Endothelial cell of umbilical vein (primary cell): ENCODE measurements around the gene DDX47. TPM values are rescaled to one million over a fixed set of nuclear protein-coding genes. Genes with fewer than 3 reads are reported as not detected.
"Not testable (repeated sequence)": the region's sequence is repeated elsewhere in the genome, so short reads cannot be mapped to it uniquely, and the experiment has no call there.

ENCODE experiments used
- BruUV-seq: library from RNA; stranded (reverse); fragments of 400-500 nt; replicated peaks from 2 replicates; lab custom pipeline; 2021; lab: Mats Ljungman, UMichigan
- CTCF ChIA-PET: fragments of 300-600, 350-600 bp; sonication (Branson Sonifier 250); formaldehyde crosslinking; loops from one replicate; lab custom pipeline; 2021; ENCODE audit warnings: antibody characterized with exemption, inconsistent platforms; lab: Charles Lee
- POLR2A ChIA-PET: fragments of 300-600, 350-600 bp; sonication (Branson Sonifier 250); formaldehyde crosslinking; loops from one replicate; lab custom pipeline; 2021; ENCODE audit warnings: antibody characterized with exemption, inconsistent platforms; lab: Charles Lee
- DNase-seq: peaks from one replicate; pipeline ENCODE4 v3.0.0-alpha.2; 2011; ENCODE audit warnings: low read depth, low spot score
- FAIRE-seq: peaks from 2 replicates; lab custom pipeline; 2011; peaks lifted over from hg19 to GRCh38; lab: Jason Lieb, UNC
- H2AFZ ChIP-seq: 2 replicates; pipeline ENCODE4 v1.6.0; 2012; ENCODE audit warnings: low read depth, low read length, control low read depth, inconsistent platforms
- H3K27ac ChIP-seq: 2 replicates; pipeline ENCODE4 v1.5.1; 2011; ENCODE audit warnings: low read depth, mild to moderate bottlenecking, control low read depth, low read length, moderate library complexity; ENCODE audit not compliant: insufficient read depth
- H3K27me3 ChIP-seq, 2 experiments: 2 replicates each; pipeline versions ENCODE4 v1.6.0 to v1.6.1; 2011; ENCODE audit warnings: low read length in 2 of 2, mixed read lengths in 1 of 2; ENCODE audit not compliant: control insufficient read depth in 2 of 2, insufficient read depth in 2 of 2
- H3K36me3 ChIP-seq, 2 experiments: 2 replicates in 1 of 2; 3 replicates in 1 of 2; pipeline ENCODE4 v1.5.1; 2011; ENCODE audit warnings: low read length in 2 of 2, mild to moderate bottlenecking in 1 of 2, moderate library complexity in 1 of 2; ENCODE audit not compliant: control insufficient read depth in 2 of 2, insufficient read depth in 2 of 2; ENCODE audit errors: extremely low read depth in 1 of 2
- H3K4me1 ChIP-seq: 3 replicates; pipeline ENCODE4 v1.5.1; 2011; ENCODE audit warnings: mild to moderate bottlenecking, low read length; ENCODE audit not compliant: control insufficient read depth, insufficient read depth; ENCODE audit errors: extremely low read depth
- H3K4me2 ChIP-seq: 2 replicates; pipeline ENCODE4 v1.6.1; 2011; ENCODE audit warnings: low read length, control low read depth, mixed read lengths; ENCODE audit not compliant: insufficient read depth
- H3K4me3 ChIP-seq, 3 experiments: fragments of 200-600 bp in 1 of 3; sonication (generic), shearing (Covaris generic) in 1 of 3; replicated peaks in 1 of 3; 2 replicates each; pipeline ENCODE4 v1.5.1; 2011 to 2016; ENCODE audit warnings: control low read depth in 3 of 3, low read length in 3 of 3, mild to moderate bottlenecking in 2 of 3, inconsistent platforms in 1 of 3, low read depth in 1 of 3, moderate library complexity in 1 of 3; ENCODE audit not compliant: insufficient read depth in 1 of 3
- H3K79me2 ChIP-seq: 2 replicates; pipeline ENCODE4 v1.6.0; 2012; ENCODE audit warnings: low read length, inconsistent platforms; ENCODE audit not compliant: control insufficient read depth, insufficient read depth
- H3K9ac ChIP-seq: replicated peaks from 2 replicates; pipeline ENCODE3; 2011; ENCODE audit warnings: low read length, control low read depth; ENCODE audit not compliant: insufficient read depth; ENCODE audit errors: extremely low read depth
- H3K9me1 ChIP-seq: replicated peaks from 3 replicates; pipeline ENCODE4 v1.6.0; 2011; ENCODE audit warnings: mild to moderate bottlenecking, low read length; ENCODE audit not compliant: control insufficient read depth, insufficient read depth; ENCODE audit errors: extremely low read depth
- H3K9me3 ChIP-seq: replicated peaks from 2 replicates; pipeline ENCODE4 v1.5.1; 2012; ENCODE audit warnings: low read length, inconsistent platforms; ENCODE audit not compliant: control insufficient read depth, insufficient read depth
- H4K20me1 ChIP-seq: replicated peaks from 2 replicates; pipeline ENCODE3; 2011; ENCODE audit warnings: mild to moderate bottlenecking, low read length; ENCODE audit not compliant: control insufficient read depth, insufficient read depth; ENCODE audit errors: extremely low read depth
- EZH2 ChIP-seq: IDR thresholded peaks from 2 replicates; pipeline ENCODE4 v1.6.1; 2012; ENCODE audit warnings: borderline replicate concordance, low read depth, mild to moderate bottlenecking, moderate library complexity, low read length, inconsistent platforms; ENCODE audit not compliant: severe bottlenecking
- FOS ChIP-seq: IDR thresholded peaks from 2 replicates; pipeline ENCODE4 v1.6.1; 2011; ENCODE audit warnings: mild to moderate bottlenecking, low read length, moderate library complexity, borderline replicate concordance; ENCODE audit not compliant: insufficient read depth
- JUN ChIP-seq: IDR thresholded peaks from 2 replicates; pipeline ENCODE4 v1.6.1; 2011; ENCODE audit warnings: borderline replicate concordance, low read depth; ENCODE audit not compliant: insufficient read length, insufficient read depth
- MYC ChIP-seq: IDR thresholded peaks from one replicate; pipeline ENCODE4 v1.6.1; 2011; ENCODE audit warnings: mild to moderate bottlenecking, low read depth, low read length
- POLR2A ChIP-seq: IDR thresholded peaks from 2 replicates; pipeline ENCODE4 v1.6.1; 2012; ENCODE audit warnings: low read depth, mild to moderate bottlenecking, control low read depth, low read length
- dilution Hi-C: fragments of 300-500 bp; cut with MboI; formaldehyde crosslinking; loops from one replicate; pipeline ENCODE4 v1.15.0; 2019; ENCODE audit warnings: low sequenced_read_pairs; ENCODE audit not compliant: extremely low pct_ligation_motif_present
- intact Hi-C: fragments of 100-400 bp; cut with micrococcal nuclease; formaldehyde crosslinking; loops from one replicate; pipeline ENCODE4 v1.10.0; 2022
- polyA plus RNA-seq, 4 experiments: library from polyadenylated mRNA; depleted of rRNA in 3 of 4; stranded (reverse) in 3 of 4; unstranded in 1 of 4; fragments of >200 nt; gene quantifications; 2 replicates each; pipeline versions ENCODE4 v1.2.1 to v1.2.3, GENCODE V29; 2011 to 2012; ENCODE audit warnings: missing spikeins in 1 of 4
- total RNA-seq: library from RNA; stranded (reverse); gene quantifications from 2 replicates; pipeline ENCODE4 v1.2.3, GENCODE V29; 2021
- TF ChIP-seq, protein P1 (sequence below): IDR thresholded peaks from 2 replicates; pipeline ENCODE4 v1.6.1; 2011; ENCODE audit not compliant: insufficient read depth, insufficient read length

Gene DDX47
- total and polyA plus RNA-seq, 2 donors (not counting 3 experiments of a cell fraction or from before 2014, with no cell fraction given), result 73.4 to 74.6 TPM

DNA sequence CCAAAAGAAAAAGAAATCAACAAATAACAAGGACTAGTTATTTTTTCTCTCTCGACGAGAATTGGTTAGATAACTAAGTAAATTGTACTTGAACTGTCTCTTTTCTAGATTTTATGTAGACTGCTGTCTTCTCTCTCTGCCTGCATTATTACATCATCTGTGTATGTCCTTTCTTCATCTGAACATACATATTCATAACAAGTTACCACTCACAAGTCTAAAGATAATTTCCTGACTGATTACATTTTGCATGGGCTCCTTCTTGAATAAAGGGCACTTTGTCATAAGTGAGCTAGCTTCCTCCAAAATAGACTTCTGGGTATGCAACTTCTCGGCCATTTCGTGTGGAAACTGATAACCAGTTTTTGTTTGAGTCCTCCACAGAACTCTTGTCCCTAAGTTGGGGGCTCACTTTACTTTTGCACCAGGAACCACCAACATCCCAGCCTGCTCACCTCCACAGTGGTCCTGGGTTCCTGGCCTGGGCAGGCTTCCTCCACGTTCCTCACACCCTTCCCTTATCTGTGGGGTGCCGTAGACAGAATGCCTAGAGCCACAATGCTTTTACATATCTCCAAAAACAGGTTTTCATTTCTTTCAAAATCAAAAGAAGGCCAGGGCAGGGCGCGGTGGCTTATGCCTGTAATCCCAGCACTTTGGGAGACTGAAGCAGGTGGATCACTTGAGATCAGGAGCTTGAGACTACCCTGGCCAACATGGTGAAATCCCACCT, 6.2 kb upstream of the DDX47 start:
- ChIA-PET CTCF (interaction anchor here (0.6 to 1.9 kb wide), 4 partner anchors 12 to 169 kb away, joined by 3 to 4 read pairs (median 4); no protein-coding TSS in a partner anchor), POLR2A (no interaction called here)
- no peaks in the 10 kb centered on the region for H3K36me3 ChIP-seq
- H3K27ac ChIP-seq, result peak overlapping the region; percentile 100
- H3K9ac ChIP-seq, result peak overlapping the region; percentile 96
- H4K20me1 ChIP-seq, result no peaks in the 10 kb centered on the region
- TF ChIP-seq FOS, result no peak
- TF ChIP-seq MYC, result no peak
- TF ChIP-seq, protein P1, sequence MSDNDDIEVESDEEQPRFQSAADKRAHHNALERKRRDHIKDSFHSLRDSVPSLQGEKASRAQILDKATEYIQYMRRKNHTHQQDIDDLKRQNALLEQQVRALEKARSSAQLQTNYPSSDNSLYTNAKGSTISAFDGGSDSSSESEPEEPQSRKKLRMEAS, result no peak
- TF ChIP-seq EZH2, result no peak
- no peak for TF ChIP-seq POLR2A
- TF ChIP-seq JUN, result no peak
- H3K4me1 ChIP-seq, result peaks cover 48% of the 10 kb centered on the region
- BruUV-seq, result no TSS peak
- dilution Hi-C loops, result no loop called here
- no peak for FAIRE-seq
- intact Hi-C loops, result no loop called here
- H3K9me3 ChIP-seq, result no peaks in the 10 kb centered on the region
- no peak overlapping the region for H2AFZ ChIP-seq
- no peak overlapping the region for H3K4me3 ChIP-seq
- no peaks in the 10 kb centered on the region for H3K79me2 ChIP-seq
- DNase-seq, result peak; percentile 24
- no peaks in the 10 kb centered on the region for H3K9me1 ChIP-seq
- H3K27me3 ChIP-seq, result no peaks in the 10 kb centered on the region
- no peak overlapping the region for H3K4me2 ChIP-seq

DNA sequence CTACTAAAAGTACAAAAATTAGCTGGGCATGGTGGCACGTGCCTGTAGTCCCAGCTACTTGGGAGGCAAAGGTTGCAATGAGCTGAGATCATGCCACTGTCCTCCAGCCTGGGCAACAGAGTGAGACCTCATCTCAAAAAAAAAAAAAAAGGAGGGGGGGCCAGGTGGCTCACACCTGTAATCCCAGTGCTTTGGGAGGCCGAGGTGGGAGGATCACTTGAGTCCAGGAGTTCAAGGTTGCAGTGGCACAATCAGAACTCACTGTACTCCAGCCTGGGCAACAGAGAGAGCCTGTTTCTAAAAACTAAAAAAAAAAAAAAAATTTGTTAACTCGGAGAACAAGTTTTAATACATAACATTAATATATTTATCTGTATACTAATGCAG, 5.6 kb upstream of the DDX47 start:
- BruUV-seq, intact Hi-C loops, H3K79me2 ChIP-seq, DNase-seq, H3K27me3 ChIP-seq, POLR2A ChIA-PET, H3K36me3 ChIP-seq, H3K4me3 ChIP-seq, H2AFZ ChIP-seq, H4K20me1 ChIP-seq, H3K9me3 ChIP-seq, FAIRE-seq, dilution Hi-C loops, H3K9me1 ChIP-seq: not testable (repeated sequence)
- Histone ChIP-seq H3K4me1 (peaks cover 48% of the 10 kb centered on the region), H3K27ac (peak overlapping the region; percentile 100), H3K4me2 (peak overlapping the region; percentile 88), H3K9ac (peak overlapping the region; percentile 96)
- CTCF ChIA-PET, result interaction anchor here (0.6 to 0.7 kb wide), 2 partner anchors 12 to 20 kb away, joined by 3 to 4 read pairs; no protein-coding TSS in a partner anchor
